Myocyte (in vitro differentiated cells): ENCODE measurements around the gene HDHD3. TPM values are rescaled to one million over a fixed set of nuclear protein-coding genes. Genes with fewer than 3 reads are reported as not detected.
"Not testable (repeated sequence)": the region's sequence is repeated elsewhere in the genome, so short reads cannot be mapped to it uniquely, and the experiment has no call there.

Experiments used
- DNase-seq: peaks from one replicate; pipeline ENCODE4 v3.0.0-alpha.2; 2012; ENCODE audit warnings: low read depth
- total RNA-seq: library from RNA; depleted of rRNA; stranded (reverse); fragments of >200 nt; gene quantifications from 2 replicates; pipeline ENCODE4 v1.2.3, GENCODE V29; 2014

Gene HDHD3
- total RNA-seq, 1 donor from 2014 or later, result 9.1 TPM

GRCh38 chr9:113365652-113366051 lies 11.1 kb downstream of the HDHD3 start:
- not testable (repeated sequence) for DNase-seq

- no peak for DNase-seq
Measured at GRCh38 chr9:113364951-113365350, 11.8 kb downstream of the HDHD3 start.

GRCh38 chr9:113363336-113363735 lies 13.4 kb downstream of the HDHD3 start:
- DNase-seq, result peak; percentile 40

- DNase-seq, result no peak
Measured at GRCh38 chr9:113361304-113362018, 15.3 kb downstream of the HDHD3 start.

- no peak for DNase-seq
Measured at GRCh38 chr9:113360242-113360842, 16.4 kb downstream of the HDHD3 start.

GRCh38 chr9:113359385-113359784 lies 17.4 kb downstream of the HDHD3 start:
- DNase-seq, result peak; percentile 89

GRCh38 chr9:113356686-113357292 lies 20.0 kb downstream of the HDHD3 start:
- no peak for DNase-seq

GRCh38 chr9:113355040-113355596 lies 21.7 kb downstream of the HDHD3 start:
- DNase-seq, result no peak

- DNase-seq, result no peak
Measured at GRCh38 chr9:113352411-113352810, 24.4 kb downstream of the HDHD3 start.

GRCh38 chr9:113352006-113352405 lies 24.8 kb downstream of the HDHD3 start:
- DNase-seq, result no peak

GRCh38 chr9:113350937-113351336 lies 25.8 kb downstream of the HDHD3 start:
- DNase-seq, result no peak

- no peak for DNase-seq
Measured at GRCh38 chr9:113350107-113350661, 26.6 kb downstream of the HDHD3 start.

- no peak for DNase-seq
Measured at GRCh38 chr9:113349445-113350094, 27.2 kb downstream of the HDHD3 start, which contains the start of gene BSPRY. BSPRY (plus strand) TSS chr9:113349541; CDS start chr9:113349580, 39 bp downstream.

- no peak for DNase-seq
Measured at GRCh38 chr9:113349066-113349444, 27.7 kb downstream of the HDHD3 start.

- DNase-seq, result no peak
Measured at GRCh38 chr9:113348437-113348836, 28.3 kb downstream of the HDHD3 start.

- DNase-seq, result no peak
Measured at GRCh38 chr9:113345671-113346070, 31.1 kb downstream of the HDHD3 start.

- no peak for DNase-seq
Measured at GRCh38 chr9:113345190-113345589, 31.6 kb downstream of the HDHD3 start.

GRCh38 chr9:113343732-113344231 lies 33.0 kb downstream of the HDHD3 start:
- peak; percentile 63 for DNase-seq

- no peak for DNase-seq
Measured at GRCh38 chr9:113341712-113342410, 34.9 kb downstream of the HDHD3 start.

GRCh38 chr9:113340011-113340699 lies 36.6 kb downstream of the HDHD3 start, which contains the start of gene WDR31:
WDR31 (minus strand) TSS chr9:113340275; CDS start chr9:113332022, 8,253 bp downstream.
- peak; percentile 89 for DNase-seq
